OCI-LY3 (cell line): ENCODE measurements around the gene TFDP1.

ENCODE experiments used
- H2AFZ ChIP-seq: fragments of 200-600, 300-600 bp; shearing (Covaris generic); 2 replicates; pipeline ENCODE4 v1.6.0; 2014; ENCODE audit warnings: antibody characterized with exemption, low read depth, low read length
- H3K27ac ChIP-seq: fragments of 200-600, 300-600 bp; sonication (generic); 2 replicates; pipeline ENCODE4 v1.5.1; 2014; ENCODE audit warnings: mild to moderate bottlenecking, low read length, moderate library complexity, mixed read lengths
- H3K27me3 ChIP-seq: fragments of 200-600, 300-600 bp; sonication (generic); 2 replicates; pipeline ENCODE4 v1.6.1; 2014; ENCODE audit warnings: low read depth, low read length, mixed read lengths
- H3K36me3 ChIP-seq: fragments of 200-600, 300-600 bp; sonication (generic); replicated peaks from 2 replicates; pipeline ENCODE3; 2014; ENCODE audit warnings: low read depth, low read length, mixed read lengths
- H3K4me1 ChIP-seq: fragments of 300-600, 200-600 bp; sonication (generic); 2 replicates; pipeline ENCODE4 v1.6.1; 2014; ENCODE audit warnings: low read length, mixed read lengths
- H3K4me2 ChIP-seq: fragments of 200-600, 300-600 bp; sonication (generic); 2 replicates; pipeline ENCODE4 v1.6.1; 2014; ENCODE audit warnings: low read length, mixed read lengths
- H3K4me3 ChIP-seq: fragments of 300-600, 200-600 bp; sonication (generic); 2 replicates; pipeline ENCODE4 v1.5.1; 2014; ENCODE audit warnings: antibody characterized with exemption, mild to moderate bottlenecking, low read length, moderate library complexity
- H3K79me2 ChIP-seq: fragments of 300-600, 200-600 bp; shearing (Covaris generic); 2 replicates; pipeline ENCODE4 v1.6.1; 2014; ENCODE audit warnings: mild to moderate bottlenecking, low read length, mixed read lengths
- H3K9ac ChIP-seq: fragments of 300-600, 200-600 bp; shearing (Covaris generic); 2 replicates; pipeline ENCODE4 v1.6.0; 2014; ENCODE audit warnings: mild to moderate bottlenecking, low read length, moderate library complexity
- H3K9me3 ChIP-seq: fragments of 200-600, 300-600 bp; shearing (Covaris generic); 2 replicates; pipeline ENCODE4 v1.6.1; 2014; ENCODE audit warnings: low read length, mixed read lengths; ENCODE audit not compliant: insufficient read depth
- H4K20me1 ChIP-seq: fragments of 200-600, 300-600 bp; sonication (generic); 2 replicates; pipeline ENCODE4 v1.6.1; 2016; ENCODE audit warnings: low read length, mixed read lengths; ENCODE audit not compliant: insufficient read depth
- EZH2phosphoT487 ChIP-seq: fragments of 200-600 bp; shearing (Covaris generic); IDR thresholded peaks from 2 replicates; pipeline ENCODE4 v1.6.1; 2018; ENCODE audit warnings: antibody characterized with exemption, mixed run types, low read depth
- TF ChIP-seq, protein P1 (sequence below): fragments of 200-600, 300-600 bp; sonication (generic); IDR thresholded peaks from 2 replicates; pipeline ENCODE4 v1.5.1; 2014; ENCODE audit warnings: antibody characterized with exemption, low read length, low read depth

Gene TFDP1

DNA sequence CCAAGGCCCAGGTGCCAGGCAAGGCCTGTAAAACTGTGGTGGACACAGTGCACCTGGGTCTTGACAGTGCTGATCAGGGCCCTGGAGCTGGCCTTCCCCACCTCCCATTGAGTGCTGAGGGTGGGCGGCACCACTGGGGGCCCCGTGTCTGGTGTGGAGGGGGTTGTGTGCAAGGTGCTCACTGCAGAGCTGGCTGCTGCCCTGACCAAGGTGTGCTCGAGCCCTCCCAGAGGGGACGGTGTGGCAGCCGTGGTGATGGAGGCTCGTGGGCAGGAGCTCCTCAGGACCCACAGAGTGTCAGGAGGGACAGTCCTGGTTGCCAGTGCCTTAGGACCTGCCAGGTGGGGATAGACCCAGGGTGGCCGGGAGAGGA is 50.5 kb downstream of the TFDP1 start:
- TF ChIP-seq, protein P1, sequence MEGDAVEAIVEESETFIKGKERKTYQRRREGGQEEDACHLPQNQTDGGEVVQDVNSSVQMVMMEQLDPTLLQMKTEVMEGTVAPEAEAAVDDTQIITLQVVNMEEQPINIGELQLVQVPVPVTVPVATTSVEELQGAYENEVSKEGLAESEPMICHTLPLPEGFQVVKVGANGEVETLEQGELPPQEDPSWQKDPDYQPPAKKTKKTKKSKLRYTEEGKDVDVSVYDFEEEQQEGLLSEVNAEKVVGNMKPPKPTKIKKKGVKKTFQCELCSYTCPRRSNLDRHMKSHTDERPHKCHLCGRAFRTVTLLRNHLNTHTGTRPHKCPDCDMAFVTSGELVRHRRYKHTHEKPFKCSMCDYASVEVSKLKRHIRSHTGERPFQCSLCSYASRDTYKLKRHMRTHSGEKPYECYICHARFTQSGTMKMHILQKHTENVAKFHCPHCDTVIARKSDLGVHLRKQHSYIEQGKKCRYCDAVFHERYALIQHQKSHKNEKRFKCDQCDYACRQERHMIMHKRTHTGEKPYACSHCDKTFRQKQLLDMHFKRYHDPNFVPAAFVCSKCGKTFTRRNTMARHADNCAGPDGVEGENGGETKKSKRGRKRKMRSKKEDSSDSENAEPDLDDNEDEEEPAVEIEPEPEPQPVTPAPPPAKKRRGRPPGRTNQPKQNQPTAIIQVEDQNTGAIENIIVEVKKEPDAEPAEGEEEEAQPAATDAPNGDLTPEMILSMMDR, result no peak
- TF ChIP-seq EZH2phosphoT487, result no peak
- peaks cover 30% of the 10 kb centered on the region for H3K79me2 ChIP-seq
- H3K27ac ChIP-seq, result no peak overlapping the region
- H2AFZ ChIP-seq, result no peak overlapping the region
- peaks cover 89% of the 10 kb centered on the region for H3K36me3 ChIP-seq
- H3K27me3 ChIP-seq, result no peaks in the 10 kb centered on the region
- H3K4me2 ChIP-seq, result no peak overlapping the region
- H3K9me3 ChIP-seq, result no peaks in the 10 kb centered on the region
- H4K20me1 ChIP-seq, result peaks cover 22% of the 10 kb centered on the region
- H3K9ac ChIP-seq, result no peak overlapping the region
- H3K4me3 ChIP-seq, result no peak overlapping the region
- H3K4me1 ChIP-seq, result no peaks in the 10 kb centered on the region

DNA sequence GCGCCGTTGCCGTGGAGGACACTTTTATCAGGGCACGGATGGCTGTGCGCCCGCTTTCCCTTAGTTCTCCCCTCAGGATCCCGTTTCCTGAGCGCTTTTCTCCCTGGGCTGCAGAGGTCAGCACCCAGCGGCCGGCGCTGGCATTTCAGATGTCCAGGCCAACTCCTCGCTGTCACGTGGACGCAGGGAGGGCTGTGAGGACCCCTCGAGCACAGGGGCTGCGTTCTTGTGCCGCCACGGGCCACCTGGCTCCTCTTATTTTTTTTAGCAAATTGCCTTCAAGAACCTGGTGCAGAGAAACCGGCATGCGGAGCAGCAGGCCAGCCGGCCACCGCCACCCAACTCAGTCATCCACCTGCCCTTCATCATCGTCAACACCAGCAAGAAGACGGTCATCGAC is 51.2 kb downstream of the TFDP1 start:
- H3K79me2 ChIP-seq, result peaks cover 24% of the 10 kb centered on the region
- no peak overlapping the region for H3K4me2 ChIP-seq
- no peaks in the 10 kb centered on the region for H3K9me3 ChIP-seq
- H3K9ac ChIP-seq, result no peak overlapping the region
- H3K4me3 ChIP-seq, result no peak overlapping the region
- TF ChIP-seq, protein P1, result no peak
- TF ChIP-seq EZH2phosphoT487, result no peak
- peaks cover 88% of the 10 kb centered on the region for H3K36me3 ChIP-seq
- H3K27me3 ChIP-seq, result no peaks in the 10 kb centered on the region
- no peak overlapping the region for H2AFZ ChIP-seq
- H3K27ac ChIP-seq, result no peak overlapping the region
- H3K4me1 ChIP-seq, result no peaks in the 10 kb centered on the region
- 0 out of 2 replicates have a peak, but pooled peaks cover 16% of the 10 kb centered on the region for H4K20me1 ChIP-seq

DNA sequence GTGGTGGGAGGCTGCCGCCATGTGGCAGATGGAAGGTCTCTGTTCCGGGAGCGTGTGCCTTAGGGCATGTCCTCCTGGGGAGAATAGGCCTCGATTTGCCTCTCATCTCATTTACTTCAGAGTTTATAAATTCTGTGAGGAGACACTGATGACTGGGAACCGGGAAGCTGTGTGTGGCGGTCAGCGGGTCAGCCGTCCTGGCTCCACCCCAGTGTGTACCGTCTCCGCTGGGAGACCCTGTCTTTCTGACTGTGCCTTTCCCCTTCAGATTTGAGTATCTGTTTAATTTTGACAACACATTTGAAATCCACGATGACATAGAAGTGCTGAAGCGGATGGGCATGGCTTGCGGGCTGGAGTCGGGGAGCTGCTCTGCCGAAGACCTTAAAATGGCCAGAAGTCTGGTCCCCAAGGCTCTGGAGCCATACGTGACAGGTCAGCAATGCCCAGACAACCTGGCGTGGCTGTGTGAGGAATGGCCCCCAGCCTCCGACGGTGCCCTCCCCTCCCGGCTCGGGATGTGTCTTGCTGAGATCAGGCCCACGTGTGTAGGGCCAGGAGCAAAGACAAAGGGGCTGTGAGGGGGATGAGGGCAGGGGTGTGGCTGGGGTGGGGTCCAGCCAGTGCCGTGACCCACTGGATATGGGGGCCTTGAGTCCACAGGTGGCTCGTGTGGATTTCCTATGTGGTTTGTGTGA is 51.9 kb downstream of the TFDP1 start:
- H4K20me1 ChIP-seq, result 0 out of 2 replicates have a peak, but pooled peaks cover 12% of the 10 kb centered on the region
- no peaks in the 10 kb centered on the region for H3K27me3 ChIP-seq
- no peak overlapping the region for H3K27ac ChIP-seq
- H3K9me3 ChIP-seq, result no peaks in the 10 kb centered on the region
- H3K36me3 ChIP-seq, result peaks cover 84% of the 10 kb centered on the region
- H3K79me2 ChIP-seq, result peaks cover 17% of the 10 kb centered on the region
- no peak overlapping the region for H3K4me2 ChIP-seq
- no peak overlapping the region for H2AFZ ChIP-seq
- no peaks in the 10 kb centered on the region for H3K4me1 ChIP-seq
- TF ChIP-seq, protein P1, result no peak
- no peak for TF ChIP-seq EZH2phosphoT487
- H3K9ac ChIP-seq, result no peak overlapping the region
- no peak overlapping the region for H3K4me3 ChIP-seq

DNA sequence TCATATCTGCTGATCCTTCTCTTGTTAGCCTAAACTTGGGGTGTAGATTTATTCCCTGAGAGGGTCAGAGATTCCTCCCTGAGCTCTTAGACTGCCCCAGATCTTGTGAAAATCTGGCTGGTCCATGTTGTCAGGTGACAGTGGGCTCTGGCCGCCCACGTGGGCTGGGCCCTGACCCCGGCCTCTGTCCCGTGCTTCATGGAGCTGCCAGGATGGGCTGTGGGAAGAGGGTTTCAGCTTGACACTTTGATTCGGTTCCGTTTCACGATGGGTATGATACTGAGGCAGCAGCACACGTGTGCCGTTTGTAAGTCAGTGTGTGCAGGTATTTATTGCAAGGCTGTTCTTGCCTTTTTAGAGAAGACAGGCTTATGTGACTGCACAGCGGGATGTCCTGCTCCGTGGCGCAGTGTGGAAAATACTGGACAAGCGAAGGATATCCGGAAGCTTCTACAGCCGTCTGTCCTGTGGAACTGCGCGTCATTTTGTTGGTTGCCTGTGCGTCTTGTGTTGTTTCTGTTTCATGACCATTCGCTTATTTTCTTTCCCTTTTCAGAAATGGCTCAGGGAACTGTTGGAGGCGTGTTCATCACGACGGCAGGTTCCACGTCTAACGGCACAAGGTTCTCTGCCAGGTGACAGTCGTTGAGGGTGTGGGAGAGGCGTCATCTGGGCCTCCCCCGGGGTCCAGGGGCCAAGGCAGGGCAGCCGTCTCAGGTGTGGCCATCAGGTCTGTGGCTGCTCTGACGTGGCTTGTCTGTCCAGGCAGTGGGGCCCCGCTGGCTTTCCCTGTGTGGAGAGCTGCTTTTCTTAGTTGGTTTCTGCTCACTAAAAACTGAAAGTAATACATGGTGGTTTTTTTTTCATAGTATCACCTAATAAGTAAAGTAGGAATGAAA is 53.0 kb downstream of the TFDP1 start:
- TF ChIP-seq, protein P1, result no peak
- TF ChIP-seq EZH2phosphoT487, result no peak
- Histone ChIP-seq H3K36me3 (peaks cover 84% of the 10 kb centered on the region), H3K4me1 (no peaks in the 10 kb centered on the region), H3K27me3 (no peaks in the 10 kb centered on the region), H3K9ac (no peak overlapping the region), H2AFZ (no peak overlapping the region), H3K9me3 (no peaks in the 10 kb centered on the region), H3K4me2 (no peak overlapping the region), H3K27ac (no peak overlapping the region), H4K20me1 (0 out of 2 replicates have a peak, but pooled peaks cover 7% of the 10 kb centered on the region), H3K79me2 (peaks cover 8% of the 10 kb centered on the region; the same call in 1 of the 2 replicates), H3K4me3 (no peak overlapping the region)
